Measurements from ENCODE around the gene AGMAT.

DNA sequence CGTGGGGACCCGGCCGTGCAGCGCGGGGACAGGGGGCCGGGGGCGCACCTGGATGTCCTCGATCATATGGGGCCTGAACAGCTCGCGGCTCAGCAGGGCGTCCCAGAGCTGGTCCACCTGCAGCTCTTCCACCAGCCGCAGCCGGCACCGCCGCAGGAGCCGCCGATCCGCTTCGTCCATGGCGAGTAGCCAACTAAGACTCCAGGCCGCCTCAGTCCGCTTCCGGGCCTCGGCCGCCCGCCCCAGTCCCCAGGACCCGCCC is 60.9 kb downstream of the AGMAT start, which contains the start of gene CASP9:
- TF ChIP-seq, protein P1, sequence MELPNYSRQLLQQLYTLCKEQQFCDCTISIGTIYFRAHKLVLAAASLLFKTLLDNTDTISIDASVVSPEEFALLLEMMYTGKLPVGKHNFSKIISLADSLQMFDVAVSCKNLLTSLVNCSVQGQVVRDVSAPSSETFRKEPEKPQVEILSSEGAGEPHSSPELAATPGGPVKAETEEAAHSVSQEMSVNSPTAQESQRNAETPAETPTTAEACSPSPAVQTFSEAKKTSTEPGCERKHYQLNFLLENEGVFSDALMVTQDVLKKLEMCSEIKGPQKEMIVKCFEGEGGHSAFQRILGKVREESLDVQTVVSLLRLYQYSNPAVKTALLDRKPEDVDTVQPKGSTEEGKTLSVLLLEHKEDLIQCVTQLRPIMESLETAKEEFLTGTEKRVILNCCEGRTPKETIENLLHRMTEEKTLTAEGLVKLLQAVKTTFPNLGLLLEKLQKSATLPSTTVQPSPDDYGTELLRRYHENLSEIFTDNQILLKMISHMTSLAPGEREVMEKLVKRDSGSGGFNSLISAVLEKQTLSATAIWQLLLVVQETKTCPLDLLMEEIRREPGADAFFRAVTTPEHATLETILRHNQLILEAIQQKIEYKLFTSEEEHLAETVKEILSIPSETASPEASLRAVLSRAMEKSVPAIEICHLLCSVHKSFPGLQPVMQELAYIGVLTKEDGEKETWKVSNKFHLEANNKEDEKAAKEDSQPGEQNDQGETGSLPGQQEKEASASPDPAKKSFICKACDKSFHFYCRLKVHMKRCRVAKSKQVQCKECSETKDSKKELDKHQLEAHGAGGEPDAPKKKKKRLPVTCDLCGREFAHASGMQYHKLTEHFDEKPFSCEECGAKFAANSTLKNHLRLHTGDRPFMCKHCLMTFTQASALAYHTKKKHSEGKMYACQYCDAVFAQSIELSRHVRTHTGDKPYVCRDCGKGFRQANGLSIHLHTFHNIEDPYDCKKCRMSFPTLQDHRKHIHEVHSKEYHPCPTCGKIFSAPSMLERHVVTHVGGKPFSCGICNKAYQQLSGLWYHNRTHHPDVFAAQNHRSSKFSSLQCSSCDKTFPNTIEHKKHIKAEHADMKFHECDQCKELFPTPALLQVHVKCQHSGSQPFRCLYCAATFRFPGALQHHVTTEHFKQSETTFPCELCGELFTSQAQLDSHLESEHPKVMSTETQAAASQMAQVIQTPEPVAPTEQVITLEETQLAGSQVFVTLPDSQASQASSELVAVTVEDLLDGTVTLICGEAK (IDR thresholded peaks at IDR 0.05): no peak
- TF ChIP-seq, protein P1 (CRISPR knock-in tag; IDR thresholded peaks at IDR 0.05): no peak
- TF ChIP-seq MYNN (IDR thresholded peaks at IDR 0.05) (no peak), MYNN (CRISPR knock-in tag; IDR thresholded peaks at IDR 0.05) (no peak), ZFP36 (IDR thresholded peaks at IDR 0.05; ENCODE audit: low read depth, low read length, partially characterized antibody) (no peak), RBM14 (IDR thresholded peaks at IDR 0.05; ENCODE audit: borderline replicate concordance, insufficient read depth, low read depth, low read length) (no peak), HINFP (tag; conservative IDR thresholded peaks at IDR 0.05; ENCODE audit: low read depth) (no peak), ETV6 (IDR thresholded peaks at IDR 0.05; ENCODE audit: borderline replicate concordance in 1 of 2, low read depth in 2 of 2, low read length in 1 of 2) (no peak), ETV6 (CRISPR knock-in tag; IDR thresholded peaks at IDR 0.05; ENCODE audit: borderline replicate concordance) (no peak), ZNF324 (CRISPR knock-in tag; IDR thresholded peaks at IDR 0.05) (no peak), PRPF4 (IDR thresholded peaks at IDR 0.05; ENCODE audit: insufficient read depth, low read depth, low read length, poor library complexity, severe bottlenecking) (no peak), SAFB2 (IDR thresholded peaks at IDR 0.05; ENCODE audit: borderline replicate concordance, low read depth, low read length, severe bottlenecking) (no peak), SP1 (CRISPR knock-in tag; IDR thresholded peaks at IDR 0.05) (no peak)
- TF ChIP-seq, protein P2, sequence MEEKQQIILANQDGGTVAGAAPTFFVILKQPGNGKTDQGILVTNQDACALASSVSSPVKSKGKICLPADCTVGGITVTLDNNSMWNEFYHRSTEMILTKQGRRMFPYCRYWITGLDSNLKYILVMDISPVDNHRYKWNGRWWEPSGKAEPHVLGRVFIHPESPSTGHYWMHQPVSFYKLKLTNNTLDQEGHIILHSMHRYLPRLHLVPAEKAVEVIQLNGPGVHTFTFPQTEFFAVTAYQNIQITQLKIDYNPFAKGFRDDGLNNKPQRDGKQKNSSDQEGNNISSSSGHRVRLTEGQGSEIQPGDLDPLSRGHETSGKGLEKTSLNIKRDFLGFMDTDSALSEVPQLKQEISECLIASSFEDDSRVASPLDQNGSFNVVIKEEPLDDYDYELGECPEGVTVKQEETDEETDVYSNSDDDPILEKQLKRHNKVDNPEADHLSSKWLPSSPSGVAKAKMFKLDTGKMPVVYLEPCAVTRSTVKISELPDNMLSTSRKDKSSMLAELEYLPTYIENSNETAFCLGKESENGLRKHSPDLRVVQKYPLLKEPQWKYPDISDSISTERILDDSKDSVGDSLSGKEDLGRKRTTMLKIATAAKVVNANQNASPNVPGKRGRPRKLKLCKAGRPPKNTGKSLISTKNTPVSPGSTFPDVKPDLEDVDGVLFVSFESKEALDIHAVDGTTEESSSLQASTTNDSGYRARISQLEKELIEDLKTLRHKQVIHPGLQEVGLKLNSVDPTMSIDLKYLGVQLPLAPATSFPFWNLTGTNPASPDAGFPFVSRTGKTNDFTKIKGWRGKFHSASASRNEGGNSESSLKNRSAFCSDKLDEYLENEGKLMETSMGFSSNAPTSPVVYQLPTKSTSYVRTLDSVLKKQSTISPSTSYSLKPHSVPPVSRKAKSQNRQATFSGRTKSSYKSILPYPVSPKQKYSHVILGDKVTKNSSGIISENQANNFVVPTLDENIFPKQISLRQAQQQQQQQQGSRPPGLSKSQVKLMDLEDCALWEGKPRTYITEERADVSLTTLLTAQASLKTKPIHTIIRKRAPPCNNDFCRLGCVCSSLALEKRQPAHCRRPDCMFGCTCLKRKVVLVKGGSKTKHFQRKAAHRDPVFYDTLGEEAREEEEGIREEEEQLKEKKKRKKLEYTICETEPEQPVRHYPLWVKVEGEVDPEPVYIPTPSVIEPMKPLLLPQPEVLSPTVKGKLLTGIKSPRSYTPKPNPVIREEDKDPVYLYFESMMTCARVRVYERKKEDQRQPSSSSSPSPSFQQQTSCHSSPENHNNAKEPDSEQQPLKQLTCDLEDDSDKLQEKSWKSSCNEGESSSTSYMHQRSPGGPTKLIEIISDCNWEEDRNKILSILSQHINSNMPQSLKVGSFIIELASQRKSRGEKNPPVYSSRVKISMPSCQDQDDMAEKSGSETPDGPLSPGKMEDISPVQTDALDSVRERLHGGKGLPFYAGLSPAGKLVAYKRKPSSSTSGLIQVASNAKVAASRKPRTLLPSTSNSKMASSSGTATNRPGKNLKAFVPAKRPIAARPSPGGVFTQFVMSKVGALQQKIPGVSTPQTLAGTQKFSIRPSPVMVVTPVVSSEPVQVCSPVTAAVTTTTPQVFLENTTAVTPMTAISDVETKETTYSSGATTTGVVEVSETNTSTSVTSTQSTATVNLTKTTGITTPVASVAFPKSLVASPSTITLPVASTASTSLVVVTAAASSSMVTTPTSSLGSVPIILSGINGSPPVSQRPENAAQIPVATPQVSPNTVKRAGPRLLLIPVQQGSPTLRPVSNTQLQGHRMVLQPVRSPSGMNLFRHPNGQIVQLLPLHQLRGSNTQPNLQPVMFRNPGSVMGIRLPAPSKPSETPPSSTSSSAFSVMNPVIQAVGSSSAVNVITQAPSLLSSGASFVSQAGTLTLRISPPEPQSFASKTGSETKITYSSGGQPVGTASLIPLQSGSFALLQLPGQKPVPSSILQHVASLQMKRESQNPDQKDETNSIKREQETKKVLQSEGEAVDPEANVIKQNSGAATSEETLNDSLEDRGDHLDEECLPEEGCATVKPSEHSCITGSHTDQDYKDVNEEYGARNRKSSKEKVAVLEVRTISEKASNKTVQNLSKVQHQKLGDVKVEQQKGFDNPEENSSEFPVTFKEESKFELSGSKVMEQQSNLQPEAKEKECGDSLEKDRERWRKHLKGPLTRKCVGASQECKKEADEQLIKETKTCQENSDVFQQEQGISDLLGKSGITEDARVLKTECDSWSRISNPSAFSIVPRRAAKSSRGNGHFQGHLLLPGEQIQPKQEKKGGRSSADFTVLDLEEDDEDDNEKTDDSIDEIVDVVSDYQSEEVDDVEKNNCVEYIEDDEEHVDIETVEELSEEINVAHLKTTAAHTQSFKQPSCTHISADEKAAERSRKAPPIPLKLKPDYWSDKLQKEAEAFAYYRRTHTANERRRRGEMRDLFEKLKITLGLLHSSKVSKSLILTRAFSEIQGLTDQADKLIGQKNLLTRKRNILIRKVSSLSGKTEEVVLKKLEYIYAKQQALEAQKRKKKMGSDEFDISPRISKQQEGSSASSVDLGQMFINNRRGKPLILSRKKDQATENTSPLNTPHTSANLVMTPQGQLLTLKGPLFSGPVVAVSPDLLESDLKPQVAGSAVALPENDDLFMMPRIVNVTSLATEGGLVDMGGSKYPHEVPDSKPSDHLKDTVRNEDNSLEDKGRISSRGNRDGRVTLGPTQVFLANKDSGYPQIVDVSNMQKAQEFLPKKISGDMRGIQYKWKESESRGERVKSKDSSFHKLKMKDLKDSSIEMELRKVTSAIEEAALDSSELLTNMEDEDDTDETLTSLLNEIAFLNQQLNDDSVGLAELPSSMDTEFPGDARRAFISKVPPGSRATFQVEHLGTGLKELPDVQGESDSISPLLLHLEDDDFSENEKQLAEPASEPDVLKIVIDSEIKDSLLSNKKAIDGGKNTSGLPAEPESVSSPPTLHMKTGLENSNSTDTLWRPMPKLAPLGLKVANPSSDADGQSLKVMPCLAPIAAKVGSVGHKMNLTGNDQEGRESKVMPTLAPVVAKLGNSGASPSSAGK (IDR thresholded peaks at IDR 0.05): no peak

Data from K562 (cell line).